ENCODE measurements around the gene LMX1B. TPM values are rescaled to one million over a fixed set of nuclear protein-coding genes. Genes with fewer than 3 reads are reported as not detected.

The LMX1B gene
- total RNA-seq (1 to 10 TPM in 1 of 4 donors, under 1 TPM in 3; 0.14 to 1.4 (median 0.36) TPM), polyA plus RNA-seq (under 1 TPM in 1 of 3 donors, not detected in 2; 0.12 TPM)

GRCh38 chr9:126613651-126614050, at the start of gene LMX1B:
TSS of gene LMX1B (plus strand) at chr9:126613928. CDS start at chr9:126614450, 522 bp downstream.
- TF ChIP-seq POLR2AphosphoS5 (IDR thresholded peaks at IDR 0.05) (no peak), EP300 (IDR thresholded peaks at IDR 0.05) (no peak), POLR2A (IDR thresholded peaks at IDR 0.05) (no peak)
- TF ChIP-seq, protein P1, sequence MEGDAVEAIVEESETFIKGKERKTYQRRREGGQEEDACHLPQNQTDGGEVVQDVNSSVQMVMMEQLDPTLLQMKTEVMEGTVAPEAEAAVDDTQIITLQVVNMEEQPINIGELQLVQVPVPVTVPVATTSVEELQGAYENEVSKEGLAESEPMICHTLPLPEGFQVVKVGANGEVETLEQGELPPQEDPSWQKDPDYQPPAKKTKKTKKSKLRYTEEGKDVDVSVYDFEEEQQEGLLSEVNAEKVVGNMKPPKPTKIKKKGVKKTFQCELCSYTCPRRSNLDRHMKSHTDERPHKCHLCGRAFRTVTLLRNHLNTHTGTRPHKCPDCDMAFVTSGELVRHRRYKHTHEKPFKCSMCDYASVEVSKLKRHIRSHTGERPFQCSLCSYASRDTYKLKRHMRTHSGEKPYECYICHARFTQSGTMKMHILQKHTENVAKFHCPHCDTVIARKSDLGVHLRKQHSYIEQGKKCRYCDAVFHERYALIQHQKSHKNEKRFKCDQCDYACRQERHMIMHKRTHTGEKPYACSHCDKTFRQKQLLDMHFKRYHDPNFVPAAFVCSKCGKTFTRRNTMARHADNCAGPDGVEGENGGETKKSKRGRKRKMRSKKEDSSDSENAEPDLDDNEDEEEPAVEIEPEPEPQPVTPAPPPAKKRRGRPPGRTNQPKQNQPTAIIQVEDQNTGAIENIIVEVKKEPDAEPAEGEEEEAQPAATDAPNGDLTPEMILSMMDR (IDR thresholded peaks at IDR 0.05) = no peak
- Histone ChIP-seq H3K27ac (peak within 1 kb of the TSS in 1 of 4 donors; percentile 24), H3K27me3 (peaks cover 63 to 96% (median 86%) of the 10 kb centered on the region in 3 donors), H3K4me3 (peak within 1 kb of the TSS; percentile 18 to 41 (median 34)), H3K36me3 (no peaks in the 10 kb centered on the region), H3K9me3 (no peaks in the 10 kb centered on the region), H3K4me1 (peaks cover 0 to 60% (median 55%) of the 10 kb centered on the region in 4 donors)
- WGBS, 2 donors = 1% methylated on average over 57 to 58 of the region's 58 CpGs
- intact Hi-C loops (cut with DNase I) = loop anchor here (5.0 kb wide), 1 partner anchor 169 kb away; no protein-coding TSS in a partner anchor
- DNase-seq = no peak

GRCh38 chr9:126564128-126564527, 49.6 kb upstream of the LMX1B start:
- no peak overlapping the region for H3K27ac ChIP-seq
- no peak for DNase-seq
- H3K27me3 ChIP-seq = peaks cover 0 to 63% (median 22%) of the 10 kb centered on the region in 3 donors
- no peaks in the 10 kb centered on the region for H3K9me3 ChIP-seq
- TF ChIP-seq EP300 (IDR thresholded peaks at IDR 0.05) (no peak), POLR2AphosphoS5 (IDR thresholded peaks at IDR 0.05) (no peak), POLR2A (IDR thresholded peaks at IDR 0.05) (no peak)
- TF ChIP-seq, protein P1 (IDR thresholded peaks at IDR 0.05) = no peak
- no peak overlapping the region for H3K4me3 ChIP-seq
- no peaks in the 10 kb centered on the region for H3K36me3 ChIP-seq
- intact Hi-C loops (cut with DNase I) = no loop called here
- no peaks in the 10 kb centered on the region for H3K4me1 ChIP-seq
- WGBS, 2 donors = 23 to 28% methylated on average over 10 of the region's 10 CpGs

DNA sequence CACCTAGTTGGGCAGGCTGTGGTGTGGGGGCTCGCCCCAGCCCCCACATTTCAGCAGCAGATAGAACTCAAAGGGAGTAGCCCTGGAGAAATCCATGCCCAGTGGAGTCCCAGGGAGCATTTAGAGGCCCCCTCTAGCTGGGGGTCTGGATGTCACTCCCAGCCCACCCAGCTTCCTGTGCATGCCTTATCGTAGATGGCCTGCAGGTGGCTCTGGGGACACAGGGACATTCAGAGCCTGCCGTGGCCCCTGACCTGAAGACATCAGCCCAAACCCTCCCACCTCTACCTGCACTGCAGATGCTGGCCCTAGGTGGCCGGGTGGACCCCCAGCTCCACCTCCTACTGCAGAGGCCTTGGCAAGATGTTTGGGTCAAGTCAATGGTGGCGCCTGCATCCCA, 49.0 kb upstream of the LMX1B start:
- intact Hi-C loops (cut with DNase I) = no loop called here

GRCh38 chr9:126565336-126566128, 48.2 kb upstream of the LMX1B start:
- intact Hi-C loops (cut with DNase I) = no loop called here
- peaks cover 0 to 58% (median 22%) of the 10 kb centered on the region in 3 donors for H3K27me3 ChIP-seq
- 86 to 92% methylated on average over 11 of the region's 11 CpGs for WGBS, 2 donors
- no peaks in the 10 kb centered on the region for H3K9me3 ChIP-seq
- TF ChIP-seq POLR2A (IDR thresholded peaks at IDR 0.05) (no peak), POLR2AphosphoS5 (IDR thresholded peaks at IDR 0.05) (no peak), EP300 (IDR thresholded peaks at IDR 0.05) (no peak)
- TF ChIP-seq, protein P1 (IDR thresholded peaks at IDR 0.05) = no peak
- H3K4me1 ChIP-seq = no peaks in the 10 kb centered on the region
- H3K27ac ChIP-seq = no peak overlapping the region
- H3K36me3 ChIP-seq = no peaks in the 10 kb centered on the region
- DNase-seq = no peak
- no peak overlapping the region for H3K4me3 ChIP-seq

More for the DNA sequence above, 49.0 kb upstream of the LMX1B start:
- no peak overlapping the region for H3K4me3 ChIP-seq
- H3K4me1 ChIP-seq = no peaks in the 10 kb centered on the region
- peaks cover 0 to 60% (median 22%) of the 10 kb centered on the region in 3 donors for H3K27me3 ChIP-seq
- H3K36me3 ChIP-seq = no peaks in the 10 kb centered on the region
- 53 to 54% methylated on average over 5 of the region's 5 CpGs for WGBS, 2 donors
- DNase-seq = no peak
- H3K9me3 ChIP-seq = no peaks in the 10 kb centered on the region
- no peak overlapping the region for H3K27ac ChIP-seq
- TF ChIP-seq, protein P1 (IDR thresholded peaks at IDR 0.05) = no peak
- TF ChIP-seq POLR2A (IDR thresholded peaks at IDR 0.05) = no peak

Data from sigmoid colon (tissue), 7 donors.